Fibroblast of the aortic adventitia (primary cell): ENCODE measurements around the gene STAT1. TPM values are rescaled to one million over a fixed set of nuclear protein-coding genes. Genes with fewer than 3 reads are reported as not detected.

ENCODE experiments used
- DNase-seq: peaks from one replicate; pipeline ENCODE4 v3.0.0-alpha.2; 2010; ENCODE audit warnings: low read depth
- H3K4me3 ChIP-seq: 2 replicates; pipeline ENCODE4 v1.5.1; 2011; ENCODE audit warnings: low read depth, mild to moderate bottlenecking, control low read depth, low read length, moderate library complexity
- total RNA-seq: library from RNA; depleted of rRNA; stranded (reverse); fragments of >200 nt; gene quantifications from 2 replicates; pipeline ENCODE4 v1.2.3, GENCODE V29; 2012; ENCODE audit warnings: low replicate concordance
- TF ChIP-seq, protein P1 (sequence below): IDR thresholded peaks from 2 replicates; pipeline ENCODE4 v1.5.1; 2011; ENCODE audit warnings: mild to moderate bottlenecking, low read length, control low read depth, inconsistent platforms; ENCODE audit not compliant: insufficient read depth

STAT1 gene
- total RNA-seq, 1 donor, result 122 TPM

GRCh38 chr2:190978389-190979053 lies 35.5 kb downstream of the STAT1 start:
- TF ChIP-seq, protein P1, sequence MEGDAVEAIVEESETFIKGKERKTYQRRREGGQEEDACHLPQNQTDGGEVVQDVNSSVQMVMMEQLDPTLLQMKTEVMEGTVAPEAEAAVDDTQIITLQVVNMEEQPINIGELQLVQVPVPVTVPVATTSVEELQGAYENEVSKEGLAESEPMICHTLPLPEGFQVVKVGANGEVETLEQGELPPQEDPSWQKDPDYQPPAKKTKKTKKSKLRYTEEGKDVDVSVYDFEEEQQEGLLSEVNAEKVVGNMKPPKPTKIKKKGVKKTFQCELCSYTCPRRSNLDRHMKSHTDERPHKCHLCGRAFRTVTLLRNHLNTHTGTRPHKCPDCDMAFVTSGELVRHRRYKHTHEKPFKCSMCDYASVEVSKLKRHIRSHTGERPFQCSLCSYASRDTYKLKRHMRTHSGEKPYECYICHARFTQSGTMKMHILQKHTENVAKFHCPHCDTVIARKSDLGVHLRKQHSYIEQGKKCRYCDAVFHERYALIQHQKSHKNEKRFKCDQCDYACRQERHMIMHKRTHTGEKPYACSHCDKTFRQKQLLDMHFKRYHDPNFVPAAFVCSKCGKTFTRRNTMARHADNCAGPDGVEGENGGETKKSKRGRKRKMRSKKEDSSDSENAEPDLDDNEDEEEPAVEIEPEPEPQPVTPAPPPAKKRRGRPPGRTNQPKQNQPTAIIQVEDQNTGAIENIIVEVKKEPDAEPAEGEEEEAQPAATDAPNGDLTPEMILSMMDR, result no peak
- peak; percentile 58 for DNase-seq
- no peak overlapping the region for H3K4me3 ChIP-seq

GRCh38 chr2:190977505-190977904 lies 36.5 kb downstream of the STAT1 start:
- no peak for DNase-seq
- TF ChIP-seq, protein P1, result no peak
- no peak overlapping the region for H3K4me3 ChIP-seq

DNA sequence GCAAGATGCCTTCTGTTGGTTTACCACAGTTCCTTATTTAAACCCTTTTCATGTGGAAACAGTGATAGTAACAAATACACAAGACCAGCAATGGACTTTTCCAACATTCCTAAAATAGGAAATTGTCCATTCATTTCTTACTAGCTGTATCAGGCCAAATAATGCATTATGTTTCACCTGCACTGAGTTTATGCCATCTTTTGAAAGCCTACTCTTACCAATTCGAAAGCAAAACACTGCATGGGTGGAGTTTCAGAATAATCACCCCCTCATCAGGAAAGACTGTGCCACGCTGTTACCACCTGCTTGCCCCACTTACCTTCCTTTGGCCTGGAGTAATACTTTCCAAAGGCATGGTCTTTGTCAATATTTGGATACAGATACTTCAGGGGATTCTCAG lies 37.5 kb downstream of the STAT1 start:
- TF ChIP-seq, protein P1, result no peak
- H3K4me3 ChIP-seq, result no peak overlapping the region
- DNase-seq, result no peak

GRCh38 chr2:190974629-190975361 lies 39.2 kb downstream of the STAT1 start:
- DNase-seq, result no peak
- TF ChIP-seq, protein P1, result no peak
- H3K4me3 ChIP-seq, result no peak overlapping the region

- H3K4me3 ChIP-seq, result no peak overlapping the region
- no peak for DNase-seq
- TF ChIP-seq, protein P1, result no peak
Measured at GRCh38 chr2:190973726-190974628, 40.0 kb downstream of the STAT1 start.

- TF ChIP-seq, protein P1, result no peak
- DNase-seq, result no peak
- no peak overlapping the region for H3K4me3 ChIP-seq
Measured at GRCh38 chr2:190973262-190973661, 40.7 kb downstream of the STAT1 start.
